GM21447 (cell line): ENCODE results near the gene USP32.
"Not testable (repeated sequence)": the region's sequence is repeated elsewhere in the genome, so short reads cannot be mapped to it uniquely, and the experiment has no call there.

Source experiments
- ATAC-seq: cut with Tn5 transposase; IDR thresholded peaks from one replicate; pipeline ENCODE4 v1.9.1; 2021; ENCODE audit not compliant: unreplicated experiment

Gene USP32

GRCh38 chr17:60412701-60413100, 20.8 kb upstream of the USP32 start:
- ATAC-seq, result no peak

GRCh38 chr17:60410001-60410400, 18.1 kb upstream of the USP32 start:
- no peak for ATAC-seq

GRCh38 chr17:60406887-60407286, 15.0 kb upstream of the USP32 start:
- no peak for ATAC-seq

GRCh38 chr17:60403962-60404361, 12.0 kb upstream of the USP32 start:
- no peak for ATAC-seq

GRCh38 chr17:60403523-60403810, 11.5 kb upstream of the USP32 start:
- no peak for ATAC-seq

- ATAC-seq, result no peak
Observed at GRCh38 chr17:60401819-60402218, 9.9 kb upstream of the USP32 start.

- peak; percentile 70 for ATAC-seq
Observed at GRCh38 chr17:60398227-60398959, 6.5 kb upstream of the USP32 start.

- no peak for ATAC-seq
Observed at GRCh38 chr17:60396412-60396811, 4.5 kb upstream of the USP32 start.

GRCh38 chr17:60395508-60396065, 3.7 kb upstream of the USP32 start:
- ATAC-seq, result no peak

- ATAC-seq, result no peak
Observed at GRCh38 chr17:60393840-60394723, 2.1 kb upstream of the USP32 start.

- no peak for ATAC-seq
Observed at GRCh38 chr17:60392845-60393702, 1.1 kb upstream of the USP32 start.

- peak; percentile 28 for ATAC-seq
Observed at GRCh38 chr17:60391471-60392041, 377 bp downstream of the USP32 start.

- no peak for ATAC-seq
Observed at GRCh38 chr17:60390925-60391470, 935 bp downstream of the USP32 start.

- no peak for ATAC-seq
Observed at GRCh38 chr17:60390186-60390585, 1.7 kb downstream of the USP32 start.

GRCh38 chr17:60388742-60389141, 3.2 kb downstream of the USP32 start:
- no peak for ATAC-seq

- no peak for ATAC-seq
Observed at GRCh38 chr17:60387666-60388065, 4.3 kb downstream of the USP32 start.

- ATAC-seq, result no peak
Observed at GRCh38 chr17:60386147-60387058, 5.5 kb downstream of the USP32 start.

- ATAC-seq, result not testable (repeated sequence)
Observed at GRCh38 chr17:60384921-60385320, 7.0 kb downstream of the USP32 start.

GRCh38 chr17:60383379-60383778, 8.6 kb downstream of the USP32 start:
- no peak for ATAC-seq
